Measurements from ENCODE around the gene GALNT17.

The GALNT17 gene

DNA sequence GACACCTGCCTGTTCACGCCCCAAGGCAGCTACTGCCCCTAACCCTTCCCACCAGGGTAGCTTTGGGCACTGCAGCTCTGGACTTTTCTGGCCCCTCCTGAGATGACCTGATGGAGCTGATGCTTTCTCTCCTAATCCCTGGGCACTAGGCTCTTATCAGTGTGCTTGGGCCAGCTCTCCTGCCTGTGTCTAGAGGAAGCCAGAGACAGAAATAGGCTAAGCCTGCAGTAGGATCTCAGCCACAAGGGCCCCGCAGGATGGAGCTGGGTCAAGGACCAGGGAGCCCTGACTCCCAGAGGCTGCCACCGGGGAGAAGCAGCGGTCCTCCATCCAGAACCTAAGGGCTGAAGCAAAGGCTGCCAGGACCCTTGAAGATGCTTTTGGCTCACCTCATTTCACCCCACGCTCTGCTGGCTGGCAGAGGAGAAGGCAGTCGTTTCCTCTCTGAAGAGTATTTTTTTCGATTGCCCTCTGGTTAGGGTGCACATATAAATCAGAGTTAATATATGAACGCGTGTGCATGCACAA is 580.8 kb downstream of the GALNT17 start:
- DNase-seq (ENCODE audit: extremely low read depth, low read depth) = no peak
- no peak overlapping the region for H3K4me3 ChIP-seq (replicated peaks; ENCODE audit: low read depth, low read length)
- TF ChIP-seq, protein P1, sequence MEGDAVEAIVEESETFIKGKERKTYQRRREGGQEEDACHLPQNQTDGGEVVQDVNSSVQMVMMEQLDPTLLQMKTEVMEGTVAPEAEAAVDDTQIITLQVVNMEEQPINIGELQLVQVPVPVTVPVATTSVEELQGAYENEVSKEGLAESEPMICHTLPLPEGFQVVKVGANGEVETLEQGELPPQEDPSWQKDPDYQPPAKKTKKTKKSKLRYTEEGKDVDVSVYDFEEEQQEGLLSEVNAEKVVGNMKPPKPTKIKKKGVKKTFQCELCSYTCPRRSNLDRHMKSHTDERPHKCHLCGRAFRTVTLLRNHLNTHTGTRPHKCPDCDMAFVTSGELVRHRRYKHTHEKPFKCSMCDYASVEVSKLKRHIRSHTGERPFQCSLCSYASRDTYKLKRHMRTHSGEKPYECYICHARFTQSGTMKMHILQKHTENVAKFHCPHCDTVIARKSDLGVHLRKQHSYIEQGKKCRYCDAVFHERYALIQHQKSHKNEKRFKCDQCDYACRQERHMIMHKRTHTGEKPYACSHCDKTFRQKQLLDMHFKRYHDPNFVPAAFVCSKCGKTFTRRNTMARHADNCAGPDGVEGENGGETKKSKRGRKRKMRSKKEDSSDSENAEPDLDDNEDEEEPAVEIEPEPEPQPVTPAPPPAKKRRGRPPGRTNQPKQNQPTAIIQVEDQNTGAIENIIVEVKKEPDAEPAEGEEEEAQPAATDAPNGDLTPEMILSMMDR (IDR thresholded peaks at IDR 0.05; ENCODE audit: low read depth, low read length, missing control alignments) = no peak

DNA sequence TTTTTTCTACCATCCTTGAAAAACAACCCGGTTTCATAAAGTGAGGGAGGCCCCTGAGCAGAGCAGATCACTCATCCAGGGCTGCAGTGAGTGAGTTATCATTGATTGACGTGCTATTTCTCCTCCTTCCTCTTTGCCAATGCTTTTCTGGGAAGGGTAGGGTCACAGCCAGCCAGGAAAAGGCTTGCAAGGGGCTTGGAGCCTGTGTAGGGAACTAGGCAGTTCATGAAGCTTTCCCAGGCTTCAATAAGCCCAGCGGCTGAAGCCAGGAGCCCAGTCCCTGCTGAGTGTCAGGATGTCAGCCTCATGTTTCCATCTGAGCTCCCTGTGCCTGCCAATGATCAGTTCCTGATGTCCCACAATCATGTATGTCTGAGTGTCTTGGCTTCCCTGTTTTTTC is 584.7 kb downstream of the GALNT17 start:
- H3K4me3 ChIP-seq (replicated peaks; ENCODE audit: low read depth, low read length) = no peak overlapping the region
- TF ChIP-seq, protein P1 (IDR thresholded peaks at IDR 0.05; ENCODE audit: low read depth, low read length, missing control alignments) = no peak
- no peak for DNase-seq (ENCODE audit: extremely low read depth, low read depth)

DNA sequence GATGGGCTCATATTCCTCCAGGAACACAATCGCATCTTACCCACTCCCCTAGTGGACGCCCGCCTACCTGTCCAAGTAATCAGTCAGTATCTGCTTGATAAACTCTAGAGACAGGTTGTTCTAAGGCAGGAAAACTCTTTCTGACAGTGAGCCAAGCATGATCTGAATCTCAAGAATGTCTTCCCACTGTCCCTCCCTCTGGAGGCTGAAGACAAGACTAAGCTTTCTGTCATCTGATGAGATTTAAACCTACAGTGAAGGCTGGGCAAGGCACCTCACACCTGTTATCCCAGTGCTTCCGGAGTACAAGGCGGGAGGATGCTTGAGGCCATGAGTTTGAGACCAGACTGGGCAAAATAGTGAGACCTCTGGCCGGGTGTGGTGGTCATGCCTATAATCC is 586.6 kb downstream of the GALNT17 start:
- DNase-seq (ENCODE audit: extremely low read depth, low read depth) = no peak
- TF ChIP-seq, protein P1 (IDR thresholded peaks at IDR 0.05; ENCODE audit: low read depth, low read length, missing control alignments) = no peak
- no peak overlapping the region for H3K4me3 ChIP-seq (replicated peaks; ENCODE audit: low read depth, low read length)

DNA sequence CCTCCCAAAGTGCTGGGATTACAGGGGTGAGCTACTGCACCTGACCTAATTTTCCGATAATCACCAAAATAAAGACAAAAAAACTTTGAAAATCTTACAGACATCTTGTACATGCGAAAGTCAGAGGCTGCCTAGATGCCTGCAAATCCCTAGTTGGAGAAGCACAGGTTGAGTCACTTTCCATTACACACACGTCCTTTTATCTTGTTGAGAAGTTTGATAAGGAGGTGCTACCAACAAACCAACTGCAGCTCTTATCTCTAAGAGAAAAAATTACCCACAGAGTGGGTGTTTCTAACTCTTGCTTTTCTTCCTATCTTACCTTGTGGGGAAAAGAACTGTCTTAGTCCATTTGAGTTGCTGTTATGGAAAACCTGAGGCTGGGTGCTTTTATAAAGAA is 589.8 kb downstream of the GALNT17 start:
- no peak overlapping the region for H3K4me3 ChIP-seq (replicated peaks; ENCODE audit: low read depth, low read length)
- TF ChIP-seq, protein P1 (IDR thresholded peaks at IDR 0.05; ENCODE audit: low read depth, low read length, missing control alignments) = no peak
- DNase-seq (ENCODE audit: extremely low read depth, low read depth) = no peak

DNA sequence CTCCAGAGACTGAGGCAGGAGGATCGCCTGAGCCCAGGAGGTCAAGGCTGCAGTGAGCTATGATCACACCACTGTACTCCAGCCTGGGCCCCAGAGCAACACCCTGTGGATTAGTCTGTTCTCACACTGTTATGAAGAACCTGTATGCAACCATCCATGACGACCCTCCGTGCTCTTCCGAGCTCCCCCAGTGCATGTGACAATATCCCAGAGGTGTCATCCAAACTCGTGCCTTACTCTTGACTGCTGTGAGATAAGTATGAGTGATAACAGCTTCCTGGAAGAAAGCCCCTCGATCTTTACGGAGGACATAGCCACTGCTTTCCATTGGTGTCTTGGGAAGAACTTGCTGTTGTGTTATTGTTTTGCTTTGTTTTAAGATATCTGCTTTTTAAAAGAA is 591.9 kb downstream of the GALNT17 start:
- H3K4me3 ChIP-seq (replicated peaks; ENCODE audit: low read depth, low read length) = no peak overlapping the region
- TF ChIP-seq, protein P1 (IDR thresholded peaks at IDR 0.05; ENCODE audit: low read depth, low read length, missing control alignments) = no peak
- DNase-seq (ENCODE audit: extremely low read depth, low read depth) = no peak

DNA sequence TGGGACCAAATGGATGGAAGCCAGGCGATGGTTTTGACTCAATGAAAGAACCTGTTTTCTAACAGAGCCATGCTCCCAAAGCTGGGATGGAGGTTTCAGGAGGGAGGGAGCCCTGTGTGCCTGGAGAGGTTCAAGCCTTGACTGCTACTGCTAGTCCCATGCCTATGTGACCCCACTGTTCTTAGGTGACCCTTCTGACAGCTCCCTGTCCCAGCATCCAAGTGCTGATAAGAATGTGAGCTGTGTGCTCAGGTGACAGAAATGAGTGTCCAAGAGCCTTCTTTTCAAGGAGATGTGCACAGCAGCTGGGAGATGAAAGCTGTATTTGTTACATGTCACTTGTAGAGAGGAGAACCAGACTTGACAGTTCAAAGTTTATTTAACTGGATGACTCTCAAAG is 595.4 kb downstream of the GALNT17 start:
- DNase-seq (ENCODE audit: extremely low read depth, low read depth) = no peak
- TF ChIP-seq, protein P1 (IDR thresholded peaks at IDR 0.05; ENCODE audit: low read depth, low read length, missing control alignments) = no peak

DNA sequence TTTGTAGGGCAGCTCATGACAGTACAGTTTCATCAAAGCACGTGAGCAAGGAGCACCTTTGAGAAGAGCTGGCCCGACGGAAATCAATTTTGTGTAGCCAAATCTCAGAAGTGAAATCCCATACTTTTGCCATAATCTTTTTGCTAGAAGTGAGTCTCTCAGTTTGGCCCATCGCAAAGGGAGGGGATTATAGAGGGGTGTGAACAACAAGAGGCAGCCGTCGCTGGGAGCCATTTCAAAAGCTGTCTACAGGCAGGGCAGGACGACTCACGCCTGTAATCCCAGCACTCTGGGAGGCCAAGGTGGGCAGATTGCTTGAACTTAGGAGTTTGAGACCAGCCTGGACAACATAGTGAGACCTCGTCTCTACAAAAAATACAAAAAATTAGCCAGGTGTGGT is 599.8 kb downstream of the GALNT17 start:
- TF ChIP-seq, protein P1 (IDR thresholded peaks at IDR 0.05; ENCODE audit: low read depth, low read length, missing control alignments) = no peak
- no peak overlapping the region for H3K4me3 ChIP-seq (replicated peaks; ENCODE audit: low read depth, low read length)

More for the DNA sequence above, 595.4 kb downstream of the GALNT17 start:
- no peak overlapping the region for H3K4me3 ChIP-seq (replicated peaks; ENCODE audit: low read depth, low read length)

More for the DNA sequence above, 599.8 kb downstream of the GALNT17 start:
- DNase-seq (ENCODE audit: extremely low read depth, low read depth) = no peak

All from HFF-Myc (cell line).